GM12864 (cell line): ENCODE measurements around the gene SIM1.
A peak's percentile ranks its signal among the peaks of the same experiment; 100 is the strongest.

ENCODE experiments used
- DNase-seq: peaks from one replicate; pipeline ENCODE4 v3.0.0-alpha.2; 2011; ENCODE audit warnings: low read depth
- H3K4me3 ChIP-seq: 2 replicates; pipeline ENCODE4 v1.5.1; 2011; ENCODE audit warnings: mild to moderate bottlenecking, low read depth, low read length, control low read depth
- TF ChIP-seq, protein P1 (sequence below): IDR thresholded peaks from 2 replicates; pipeline ENCODE4 v1.5.1; 2011; ENCODE audit warnings: low read depth, mild to moderate bottlenecking, moderate library complexity, low read length, control low read depth, inconsistent platforms; ENCODE audit errors: missing control alignments

Gene SIM1, protein sequence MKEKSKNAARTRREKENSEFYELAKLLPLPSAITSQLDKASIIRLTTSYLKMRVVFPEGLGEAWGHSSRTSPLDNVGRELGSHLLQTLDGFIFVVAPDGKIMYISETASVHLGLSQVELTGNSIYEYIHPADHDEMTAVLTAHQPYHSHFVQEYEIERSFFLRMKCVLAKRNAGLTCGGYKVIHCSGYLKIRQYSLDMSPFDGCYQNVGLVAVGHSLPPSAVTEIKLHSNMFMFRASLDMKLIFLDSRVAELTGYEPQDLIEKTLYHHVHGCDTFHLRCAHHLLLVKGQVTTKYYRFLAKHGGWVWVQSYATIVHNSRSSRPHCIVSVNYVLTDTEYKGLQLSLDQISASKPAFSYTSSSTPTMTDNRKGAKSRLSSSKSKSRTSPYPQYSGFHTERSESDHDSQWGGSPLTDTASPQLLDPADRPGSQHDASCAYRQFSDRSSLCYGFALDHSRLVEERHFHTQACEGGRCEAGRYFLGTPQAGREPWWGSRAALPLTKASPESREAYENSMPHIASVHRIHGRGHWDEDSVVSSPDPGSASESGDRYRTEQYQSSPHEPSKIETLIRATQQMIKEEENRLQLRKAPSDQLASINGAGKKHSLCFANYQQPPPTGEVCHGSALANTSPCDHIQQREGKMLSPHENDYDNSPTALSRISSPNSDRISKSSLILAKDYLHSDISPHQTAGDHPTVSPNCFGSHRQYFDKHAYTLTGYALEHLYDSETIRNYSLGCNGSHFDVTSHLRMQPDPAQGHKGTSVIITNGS

DNA sequence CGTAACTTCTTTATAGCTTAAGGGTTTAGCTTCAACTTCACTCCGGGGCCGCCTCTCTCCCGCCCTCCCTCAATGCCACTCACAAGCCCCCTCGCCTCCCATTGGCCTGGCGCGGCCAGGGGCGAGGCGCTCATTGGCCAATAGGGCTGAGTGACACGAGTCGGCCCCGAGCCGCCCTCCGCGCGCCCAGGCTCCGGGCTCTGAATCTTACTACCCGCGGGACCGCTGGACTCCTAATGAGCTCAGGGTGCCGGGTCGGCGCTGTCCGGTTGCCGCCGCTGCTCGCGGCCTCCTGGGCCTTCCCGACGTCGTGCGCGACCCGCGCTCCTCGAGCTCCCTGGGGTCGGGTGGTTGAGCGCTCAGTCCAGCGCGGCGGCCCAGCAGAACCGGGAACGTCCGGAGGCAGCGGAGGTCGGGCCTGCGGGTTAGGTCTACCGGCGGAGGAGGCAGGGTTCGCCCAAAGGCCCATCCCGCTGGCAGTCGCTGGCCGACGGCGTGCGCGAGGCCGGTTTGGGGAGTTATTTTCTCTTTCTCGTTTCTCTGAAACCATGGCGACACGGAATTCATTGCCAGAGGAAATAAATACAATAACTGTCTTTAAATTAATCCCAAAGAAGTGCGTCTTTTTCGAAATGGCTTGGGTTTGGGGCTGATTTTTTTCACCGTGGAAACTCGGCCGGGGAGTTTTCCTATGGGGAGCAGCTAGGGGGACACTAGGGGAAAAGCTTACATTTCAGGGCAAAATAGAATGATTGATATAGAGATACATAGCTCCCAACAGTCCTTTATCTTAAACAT is at the start of gene SIM1:
TSS of gene SIM1 (minus strand) at position 19 of the 798 bp plus-strand sequence. CDS start 1,453 bp downstream, outside the sequence.
- no peak for DNase-seq
- TF ChIP-seq, protein P1, sequence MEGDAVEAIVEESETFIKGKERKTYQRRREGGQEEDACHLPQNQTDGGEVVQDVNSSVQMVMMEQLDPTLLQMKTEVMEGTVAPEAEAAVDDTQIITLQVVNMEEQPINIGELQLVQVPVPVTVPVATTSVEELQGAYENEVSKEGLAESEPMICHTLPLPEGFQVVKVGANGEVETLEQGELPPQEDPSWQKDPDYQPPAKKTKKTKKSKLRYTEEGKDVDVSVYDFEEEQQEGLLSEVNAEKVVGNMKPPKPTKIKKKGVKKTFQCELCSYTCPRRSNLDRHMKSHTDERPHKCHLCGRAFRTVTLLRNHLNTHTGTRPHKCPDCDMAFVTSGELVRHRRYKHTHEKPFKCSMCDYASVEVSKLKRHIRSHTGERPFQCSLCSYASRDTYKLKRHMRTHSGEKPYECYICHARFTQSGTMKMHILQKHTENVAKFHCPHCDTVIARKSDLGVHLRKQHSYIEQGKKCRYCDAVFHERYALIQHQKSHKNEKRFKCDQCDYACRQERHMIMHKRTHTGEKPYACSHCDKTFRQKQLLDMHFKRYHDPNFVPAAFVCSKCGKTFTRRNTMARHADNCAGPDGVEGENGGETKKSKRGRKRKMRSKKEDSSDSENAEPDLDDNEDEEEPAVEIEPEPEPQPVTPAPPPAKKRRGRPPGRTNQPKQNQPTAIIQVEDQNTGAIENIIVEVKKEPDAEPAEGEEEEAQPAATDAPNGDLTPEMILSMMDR: no peak
- H3K4me3 ChIP-seq: peak within 1 kb of the TSS; percentile 31

DNA sequence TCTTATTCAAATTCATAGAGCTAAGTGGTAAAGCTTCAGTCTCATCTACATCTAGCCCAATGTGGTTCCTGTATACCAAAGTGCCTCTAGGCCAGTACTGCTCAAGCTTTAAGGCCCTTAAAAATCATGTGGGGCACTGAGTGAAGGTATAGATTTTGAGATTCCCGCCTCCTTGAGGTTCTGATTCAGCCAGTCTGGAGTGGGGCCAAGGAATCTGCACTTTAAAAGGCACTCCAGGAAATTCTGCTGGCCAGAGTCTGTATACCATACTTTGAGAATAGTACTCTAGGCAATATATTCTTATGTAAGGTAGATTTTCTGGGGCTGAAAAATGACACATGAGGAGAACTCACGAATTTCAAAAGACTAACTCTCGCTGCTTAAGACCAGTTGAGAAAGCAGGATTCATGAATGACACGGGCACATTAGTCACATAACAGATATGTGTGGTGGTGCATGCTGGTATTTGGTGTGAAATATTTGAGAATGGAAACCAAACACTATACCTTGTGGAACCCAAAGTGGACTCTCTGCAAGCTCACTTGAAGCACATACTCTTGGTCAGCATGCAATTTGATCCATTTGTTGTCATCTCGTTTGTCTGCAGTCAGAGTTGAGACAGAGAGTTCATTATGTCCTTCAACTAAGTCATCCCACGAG is 47.6 kb upstream of the SIM1 start:
- no peak for DNase-seq
- TF ChIP-seq, protein P1: no peak
- H3K4me3 ChIP-seq: no peak overlapping the region

DNA sequence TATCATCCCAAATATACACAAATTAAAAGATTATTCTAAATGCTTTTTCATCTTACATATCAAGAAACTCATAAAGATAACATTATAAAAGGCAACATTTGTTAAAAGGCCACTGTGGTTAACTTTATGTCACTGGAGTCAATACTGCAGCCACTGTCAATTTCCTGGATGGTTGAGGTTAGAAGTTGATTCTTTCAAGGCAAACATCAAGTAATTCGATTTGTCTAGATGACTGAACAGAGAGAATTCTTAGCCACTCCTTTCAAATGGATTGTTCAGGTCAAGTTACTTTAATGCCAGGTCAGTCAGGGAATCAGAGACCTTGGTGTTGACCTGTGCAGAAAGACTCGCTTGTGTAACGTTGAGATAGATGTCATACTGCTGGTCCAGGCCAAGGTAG is 44.4 kb upstream of the SIM1 start:
- H3K4me3 ChIP-seq: no peak overlapping the region
- TF ChIP-seq, protein P1: no peak
- no peak for DNase-seq

DNA sequence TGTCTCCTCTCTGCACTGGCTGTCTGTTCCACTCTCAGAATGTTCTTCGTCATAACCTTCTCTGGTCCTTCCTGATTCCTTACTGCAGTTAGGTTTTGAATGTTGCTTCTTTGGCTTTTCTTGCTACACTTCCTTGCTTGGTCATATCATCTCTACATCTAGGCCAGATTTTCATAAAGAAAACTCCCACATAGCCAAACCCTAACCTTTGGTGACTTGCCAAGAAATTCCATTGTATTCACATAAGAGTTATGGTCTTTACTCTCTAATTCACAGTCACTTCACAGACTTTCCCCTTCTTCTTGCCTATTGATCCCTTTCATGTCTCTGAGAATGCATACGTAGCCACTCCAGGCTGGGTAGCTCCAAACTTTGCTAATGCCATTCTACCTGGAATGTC is 41.9 kb upstream of the SIM1 start:
- no peak overlapping the region for H3K4me3 ChIP-seq
- no peak for DNase-seq
- TF ChIP-seq, protein P1: no peak

DNA sequence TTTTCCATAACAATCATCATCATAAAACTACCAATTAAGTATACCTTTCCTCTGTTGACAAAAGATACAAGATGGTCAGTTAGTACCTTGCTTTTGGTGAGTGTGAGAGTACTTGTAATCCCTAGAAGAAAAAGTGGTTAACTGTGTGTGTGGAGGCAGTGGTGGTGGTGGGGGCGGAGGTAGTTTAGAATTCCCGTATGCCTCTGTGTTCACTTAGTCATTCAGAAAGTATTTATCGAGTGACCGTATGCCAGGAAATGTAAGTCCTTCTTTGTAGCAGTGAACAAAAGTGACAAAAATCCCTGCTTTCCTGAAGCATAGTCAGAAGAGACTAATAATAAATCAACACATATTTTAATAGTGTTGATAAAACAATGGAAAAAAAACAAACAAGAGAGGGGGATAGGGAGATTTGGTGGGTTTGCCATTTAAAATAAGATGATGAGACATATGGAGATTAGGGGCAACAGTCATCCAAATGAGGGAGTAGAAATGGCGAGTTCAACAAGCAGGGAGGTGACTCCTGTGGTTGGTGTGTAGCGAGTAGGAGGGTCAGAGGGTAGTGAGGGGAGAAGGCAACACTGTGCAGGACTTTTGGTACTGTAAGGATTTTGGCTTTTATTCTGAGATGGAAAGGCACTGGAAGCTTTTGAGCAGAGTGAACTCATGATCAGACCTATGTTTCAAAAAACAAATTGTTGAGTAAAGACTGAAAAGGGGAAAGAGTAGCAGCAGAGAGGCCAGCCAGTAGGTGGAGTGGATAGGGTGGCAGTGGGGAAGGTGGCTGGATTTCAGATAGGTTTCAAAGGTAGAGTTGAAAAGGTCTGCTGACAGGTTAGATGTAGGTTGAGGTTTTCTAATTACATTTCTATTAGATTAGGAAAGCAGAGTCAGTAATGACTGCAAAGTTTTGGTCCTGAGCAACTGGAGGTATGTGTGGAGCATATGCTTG is 40.3 kb upstream of the SIM1 start:
- no peak overlapping the region for H3K4me3 ChIP-seq
- DNase-seq: no peak
- TF ChIP-seq, protein P1: no peak
